SK-N-SH treated with all-trans-retinoic acid at 6 μM for 48 hours (cell line): ENCODE results near the gene NATD1.
A peak's percentile ranks its signal among the peaks of the same experiment; 100 is the strongest.

Source experiments
- ATAC-seq: fragments of 200-7000 bp; cut with Tn5 transposase; 3 replicates; pipeline ENCODE4 v1.9.1; 2020; ENCODE audit warnings: mild to moderate bottlenecking, moderate library complexity
- ARNTL ChIP-seq: fragments of 450-650 bp; formaldehyde crosslinking; IDR thresholded peaks from 2 replicates; pipeline ENCODE4 v1.5.0; 2020; ENCODE audit warnings: low read depth, mild to moderate bottlenecking, moderate library complexity, borderline replicate concordance
- BACH2 ChIP-seq: fragments of 250-450 bp; sonication (Bioruptor Pico); IDR thresholded peaks from 2 replicates; pipeline ENCODE4 v1.9.0; 2021; ENCODE audit warnings: mild to moderate bottlenecking, borderline replicate concordance
- CSRNP3 ChIP-seq: fragments of 250-450 bp; sonication (Bioruptor Pico); IDR thresholded peaks from 2 replicates; pipeline ENCODE4 v1.5.1; 2021; ENCODE audit warnings: mild to moderate bottlenecking, moderate library complexity
- ESRRG ChIP-seq: fragments of 250-450 bp; sonication (Bioruptor Pico); IDR thresholded peaks from 2 replicates; pipeline ENCODE4 v1.6.1; 2021; ENCODE audit warnings: mild to moderate bottlenecking
- GLIS3 ChIP-seq: fragments of 250-450 bp; sonication (Bioruptor Pico); IDR thresholded peaks from 2 replicates; pipeline ENCODE4 v1.5.0; 2020; ENCODE audit warnings: mild to moderate bottlenecking, moderate library complexity
- ISL1 ChIP-seq: fragments of 250-450 bp; sonication (Bioruptor Pico); IDR thresholded peaks from 2 replicates; pipeline ENCODE4 v2.1.2; 2022; ENCODE audit warnings: mild to moderate bottlenecking, moderate library complexity
- OSR1 ChIP-seq: fragments of 250-450 bp; sonication (Bioruptor Pico); IDR thresholded peaks from 2 replicates; pipeline ENCODE4 v1.8.0; 2022; ENCODE audit warnings: moderate library complexity, mild to moderate bottlenecking, inconsistent platforms
- POU6F1 ChIP-seq: fragments of 250-450 bp; sonication (Bioruptor Pico); IDR thresholded peaks from 2 replicates; pipeline ENCODE4 v1.8.0; 2021; ENCODE audit warnings: low read depth, mild to moderate bottlenecking, moderate library complexity, borderline replicate concordance
- PPARA ChIP-seq: fragments of 250-450 bp; sonication (Bioruptor Pico); IDR thresholded peaks from 2 replicates; pipeline ENCODE4 v1.5.0; 2020; ENCODE audit warnings: mild to moderate bottlenecking, borderline replicate concordance
- RARB ChIP-seq: fragments of 250-450 bp; sonication (Bioruptor Pico); IDR thresholded peaks from 2 replicates; pipeline ENCODE4 v1.8.0; 2021; ENCODE audit warnings: mild to moderate bottlenecking, moderate library complexity
- SNAI2 ChIP-seq: fragments of 250-450 bp; sonication (Bioruptor Pico); IDR thresholded peaks from 2 replicates; pipeline ENCODE4 v1.5.0; 2020; ENCODE audit warnings: mild to moderate bottlenecking, moderate library complexity
- TCF4 ChIP-seq: fragments of 250-450 bp; sonication (Bioruptor Pico); IDR thresholded peaks from 2 replicates; pipeline ENCODE4 v1.8.0; 2021; ENCODE audit warnings: mild to moderate bottlenecking, moderate library complexity, borderline replicate concordance
- TOX ChIP-seq: fragments of 250-450 bp; sonication (Bioruptor Pico); IDR thresholded peaks from 2 replicates; pipeline ENCODE4 v1.8.0; 2021; ENCODE audit warnings: mild to moderate bottlenecking, moderate library complexity, borderline replicate concordance
- ZC3H10 ChIP-seq: fragments of 250-450 bp; sonication (Bioruptor Pico); IDR thresholded peaks from 2 replicates; pipeline ENCODE4 v1.5.1; 2021; ENCODE audit warnings: mild to moderate bottlenecking, moderate library complexity
- ZFP3 ChIP-seq: fragments of 250-450 bp; sonication (Bioruptor Pico); IDR thresholded peaks from 2 replicates; pipeline ENCODE4 v1.5.0; 2020; ENCODE audit warnings: mild to moderate bottlenecking, moderate library complexity
- ZFP30 ChIP-seq: fragments of 450-650 bp; formaldehyde crosslinking; IDR thresholded peaks from 2 replicates; pipeline ENCODE4 v1.5.0; 2022; ENCODE audit warnings: mild to moderate bottlenecking, moderate library complexity
- ZNF565 ChIP-seq: fragments of 450-650 bp; formaldehyde crosslinking; conservative IDR thresholded peaks from 2 replicates; pipeline ENCODE4 v1.5.0; 2020; ENCODE audit warnings: low read depth, mild to moderate bottlenecking, moderate library complexity
- ZNF70 ChIP-seq: fragments of 450-650 bp; formaldehyde crosslinking; IDR thresholded peaks from 2 replicates; pipeline ENCODE4 v1.5.0; 2020; ENCODE audit warnings: mild to moderate bottlenecking, moderate library complexity
- ZNF8 ChIP-seq: fragments of 450-650 bp; formaldehyde crosslinking; IDR thresholded peaks from 2 replicates; pipeline ENCODE4 v1.5.0; 2020; ENCODE audit warnings: mild to moderate bottlenecking, moderate library complexity
- TF ChIP-seq, protein P1 (sequence below): fragments of 250-450 bp; sonication (Bioruptor Pico); IDR thresholded peaks from 2 replicates; pipeline ENCODE4 v1.5.0; 2020; ENCODE audit warnings: mild to moderate bottlenecking, moderate library complexity
- TF ChIP-seq, protein P2 (sequence below): fragments of 250-450 bp; sonication (Bioruptor Pico); IDR thresholded peaks from 2 replicates; pipeline ENCODE4 v1.5.1; 2020; ENCODE audit warnings: low read depth, mild to moderate bottlenecking, moderate library complexity
- TF ChIP-seq, protein P3 (sequence below): fragments of 250-450 bp; sonication (Bioruptor Pico); IDR thresholded peaks from 2 replicates; pipeline ENCODE4 v1.8.0; 2020; ENCODE audit warnings: mild to moderate bottlenecking, moderate library complexity, borderline replicate concordance

Gene NATD1

GRCh38 chr17:21276264-21276588 lies 23.0 kb upstream of the NATD1 start:
- TF ChIP-seq RARB (no peak), OSR1 (CRISPR knock-in tag) (no peak), ZNF8 (CRISPR knock-in tag) (no peak), ISL1 (CRISPR knock-in tag) (no peak), PPARA (CRISPR knock-in tag) (no peak), POU6F1 (CRISPR knock-in tag) (no peak), ARNTL (CRISPR knock-in tag) (no peak), ESRRG (CRISPR knock-in tag) (no peak), ZC3H10 (CRISPR knock-in tag) (no peak), GLIS3 (CRISPR knock-in tag) (no peak), BACH2 (CRISPR knock-in tag) (no peak), TOX (CRISPR knock-in tag) (no peak), CSRNP3 (CRISPR knock-in tag) (no peak), ZFP3 (no peak), TCF4 (CRISPR knock-in tag) (no peak), ZFP30 (CRISPR knock-in tag) (no peak), ZNF70 (no peak), SNAI2 (CRISPR knock-in tag) (no peak)
- TF ChIP-seq, protein P1, sequence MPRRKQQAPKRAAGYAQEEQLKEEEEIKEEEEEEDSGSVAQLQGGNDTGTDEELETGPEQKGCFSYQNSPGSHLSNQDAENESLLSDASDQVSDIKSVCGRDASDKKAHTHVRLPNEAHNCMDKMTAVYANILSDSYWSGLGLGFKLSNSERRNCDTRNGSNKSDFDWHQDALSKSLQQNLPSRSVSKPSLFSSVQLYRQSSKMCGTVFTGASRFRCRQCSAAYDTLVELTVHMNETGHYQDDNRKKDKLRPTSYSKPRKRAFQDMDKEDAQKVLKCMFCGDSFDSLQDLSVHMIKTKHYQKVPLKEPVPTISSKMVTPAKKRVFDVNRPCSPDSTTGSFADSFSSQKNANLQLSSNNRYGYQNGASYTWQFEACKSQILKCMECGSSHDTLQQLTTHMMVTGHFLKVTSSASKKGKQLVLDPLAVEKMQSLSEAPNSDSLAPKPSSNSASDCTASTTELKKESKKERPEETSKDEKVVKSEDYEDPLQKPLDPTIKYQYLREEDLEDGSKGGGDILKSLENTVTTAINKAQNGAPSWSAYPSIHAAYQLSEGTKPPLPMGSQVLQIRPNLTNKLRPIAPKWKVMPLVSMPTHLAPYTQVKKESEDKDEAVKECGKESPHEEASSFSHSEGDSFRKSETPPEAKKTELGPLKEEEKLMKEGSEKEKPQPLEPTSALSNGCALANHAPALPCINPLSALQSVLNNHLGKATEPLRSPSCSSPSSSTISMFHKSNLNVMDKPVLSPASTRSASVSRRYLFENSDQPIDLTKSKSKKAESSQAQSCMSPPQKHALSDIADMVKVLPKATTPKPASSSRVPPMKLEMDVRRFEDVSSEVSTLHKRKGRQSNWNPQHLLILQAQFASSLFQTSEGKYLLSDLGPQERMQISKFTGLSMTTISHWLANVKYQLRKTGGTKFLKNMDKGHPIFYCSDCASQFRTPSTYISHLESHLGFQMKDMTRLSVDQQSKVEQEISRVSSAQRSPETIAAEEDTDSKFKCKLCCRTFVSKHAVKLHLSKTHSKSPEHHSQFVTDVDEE (CRISPR knock-in tag) = no peak
- TF ChIP-seq, protein P2, sequence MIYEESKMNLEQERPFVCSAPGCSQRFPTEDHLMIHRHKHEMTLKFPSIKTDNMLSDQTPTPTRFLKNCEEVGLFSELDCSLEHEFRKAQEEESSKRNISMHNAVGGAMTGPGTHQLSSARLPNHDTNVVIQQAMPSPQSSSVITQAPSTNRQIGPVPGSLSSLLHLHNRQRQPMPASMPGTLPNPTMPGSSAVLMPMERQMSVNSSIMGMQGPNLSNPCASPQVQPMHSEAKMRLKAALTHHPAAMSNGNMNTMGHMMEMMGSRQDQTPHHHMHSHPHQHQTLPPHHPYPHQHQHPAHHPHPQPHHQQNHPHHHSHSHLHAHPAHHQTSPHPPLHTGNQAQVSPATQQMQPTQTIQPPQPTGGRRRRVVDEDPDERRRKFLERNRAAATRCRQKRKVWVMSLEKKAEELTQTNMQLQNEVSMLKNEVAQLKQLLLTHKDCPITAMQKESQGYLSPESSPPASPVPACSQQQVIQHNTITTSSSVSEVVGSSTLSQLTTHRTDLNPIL = no peak
- TF ChIP-seq, all 23 proteins: peak for 0
- no peak for ATAC-seq

DNA sequence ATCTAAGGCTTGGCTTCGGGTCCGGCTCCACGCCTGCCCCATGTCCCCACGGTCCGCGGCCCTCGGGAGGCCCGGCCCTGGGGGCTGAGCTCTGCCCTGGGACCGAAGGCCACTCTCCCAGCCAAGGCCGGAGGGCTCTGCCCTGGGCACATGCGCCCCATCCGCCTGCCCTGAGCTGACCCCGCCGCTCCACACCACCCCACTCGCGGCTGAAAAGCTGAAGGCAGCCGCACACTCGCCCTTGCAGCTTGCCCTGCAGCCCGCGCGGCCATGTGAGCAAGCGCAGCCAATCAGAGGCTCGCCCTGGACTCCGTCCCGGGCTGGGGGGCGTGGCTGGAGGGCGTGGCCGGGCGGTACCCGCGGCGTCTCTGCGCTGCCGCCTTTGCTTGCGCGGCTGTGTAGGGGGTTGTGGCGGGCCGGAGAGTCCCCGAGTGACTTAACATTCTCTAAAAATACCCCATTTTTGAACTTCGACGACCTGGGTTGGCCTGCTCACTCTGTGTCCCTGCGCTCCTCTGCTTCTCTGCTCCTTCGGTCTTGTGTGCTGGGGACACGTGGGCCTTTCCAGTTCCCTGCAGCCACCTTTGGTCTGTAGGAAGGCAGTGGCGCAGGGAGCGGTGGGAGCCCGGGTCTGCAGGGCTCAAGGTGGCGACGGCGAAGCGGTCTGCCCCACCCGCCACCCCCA lies 22.5 kb upstream of the NATD1 start:
- ATAC-seq = peak; percentile 93
- TF ChIP-seq, protein P2 = no peak
- TF ChIP-seq ESRRG (CRISPR knock-in tag) (no peak), RARB (no peak), CSRNP3 (CRISPR knock-in tag) (no peak), ZFP30 (CRISPR knock-in tag) (no peak)

- TF ChIP-seq PPARA (CRISPR knock-in tag) (no peak), ZNF70 (no peak), TOX (CRISPR knock-in tag) (no peak), ZFP30 (CRISPR knock-in tag) (no peak), ZNF565 (no peak), ZFP3 (no peak), GLIS3 (CRISPR knock-in tag) (no peak), RARB (no peak), ESRRG (CRISPR knock-in tag) (no peak)
- TF ChIP-seq, protein P2 = no peak
- TF ChIP-seq, protein P3, sequence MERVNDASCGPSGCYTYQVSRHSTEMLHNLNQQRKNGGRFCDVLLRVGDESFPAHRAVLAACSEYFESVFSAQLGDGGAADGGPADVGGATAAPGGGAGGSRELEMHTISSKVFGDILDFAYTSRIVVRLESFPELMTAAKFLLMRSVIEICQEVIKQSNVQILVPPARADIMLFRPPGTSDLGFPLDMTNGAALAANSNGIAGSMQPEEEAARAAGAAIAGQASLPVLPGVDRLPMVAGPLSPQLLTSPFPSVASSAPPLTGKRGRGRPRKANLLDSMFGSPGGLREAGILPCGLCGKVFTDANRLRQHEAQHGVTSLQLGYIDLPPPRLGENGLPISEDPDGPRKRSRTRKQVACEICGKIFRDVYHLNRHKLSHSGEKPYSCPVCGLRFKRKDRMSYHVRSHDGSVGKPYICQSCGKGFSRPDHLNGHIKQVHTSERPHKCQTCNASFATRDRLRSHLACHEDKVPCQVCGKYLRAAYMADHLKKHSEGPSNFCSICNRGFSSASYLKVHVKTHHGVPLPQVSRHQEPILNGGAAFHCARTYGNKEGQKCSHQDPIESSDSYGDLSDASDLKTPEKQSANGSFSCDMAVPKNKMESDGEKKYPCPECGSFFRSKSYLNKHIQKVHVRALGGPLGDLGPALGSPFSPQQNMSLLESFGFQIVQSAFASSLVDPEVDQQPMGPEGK (CRISPR knock-in tag) = no peak
- peak; percentile 41 for ATAC-seq
Measured at GRCh38 chr17:21275047-21275578, 21.9 kb upstream of the NATD1 start.
